T-helper 22 cell (primary cell): ENCODE data around the gene OPRL1.

Experiments
- DNase-seq: peaks from one replicate; pipeline ENCODE4 v3.0.0-alpha.2; 2020; ENCODE audit warnings: low read depth

OPRL1 gene

GRCh38 chr20:64072498-64073063, 7.3 kb upstream of the OPRL1 start:
- no peak for DNase-seq

- no peak for DNase-seq
Observed at GRCh38 chr20:64073476-64074183, 6.3 kb upstream of the OPRL1 start.

- DNase-seq, result no peak
Observed at GRCh38 chr20:64074184-64074789, 5.6 kb upstream of the OPRL1 start.

GRCh38 chr20:64074963-64075362, 4.9 kb upstream of the OPRL1 start:
- DNase-seq, result no peak

GRCh38 chr20:64075556-64075955, 4.3 kb upstream of the OPRL1 start:
- DNase-seq, result no peak

GRCh38 chr20:64076061-64076997, 3.6 kb upstream of the OPRL1 start:
- no peak for DNase-seq

GRCh38 chr20:64077094-64077493, 2.8 kb upstream of the OPRL1 start:
- DNase-seq, result no peak

- DNase-seq, result no peak
Observed at GRCh38 chr20:64077541-64077875, 2.4 kb upstream of the OPRL1 start.

GRCh38 chr20:64077876-64078551, 1.9 kb upstream of the OPRL1 start:
- DNase-seq, result peak; percentile 48

- DNase-seq, result no peak
Observed at GRCh38 chr20:64078934-64079272, 979 bp upstream of the OPRL1 start.

- peak; percentile 69 for DNase-seq
Observed at GRCh38 chr20:64079273-64080012, 439 bp upstream of the OPRL1 start, which contains the start of gene RGS19. Gene RGS19, minus strand, starts transcription at chr20:64079518. Its CDS starts 2,632 bp downstream, at chr20:64076886.

GRCh38 chr20:64080813-64081623, 1.1 kb downstream of the OPRL1 start:
- no peak for DNase-seq

GRCh38 chr20:64081624-64081964, 1.7 kb downstream of the OPRL1 start:
- DNase-seq, result no peak

GRCh38 chr20:64082126-64082731, 2.3 kb downstream of the OPRL1 start:
- no peak for DNase-seq

GRCh38 chr20:64082820-64083377, 3.0 kb downstream of the OPRL1 start:
- no peak for DNase-seq

GRCh38 chr20:64083378-64083803, 3.5 kb downstream of the OPRL1 start:
- DNase-seq, result peak; percentile 39

GRCh38 chr20:64083804-64084684, 4.2 kb downstream of the OPRL1 start, which contains the start of gene LKAAEAR1:
Gene LKAAEAR1, minus strand, starts transcription at chr20:64084398. Its CDS starts 179 bp downstream, at chr20:64084219.
- no peak for DNase-seq

GRCh38 chr20:64084685-64085152, 4.8 kb downstream of the OPRL1 start:
- no peak for DNase-seq
